ENCODE data around the gene RAG2.

RAG2 gene

GRCh38 chr11:36596880-36597279 is 1.2 kb downstream of the RAG2 start:
- Histone ChIP-seq H3K9me3 (ENCODE audit: insufficient read depth, low read length) (no peaks in the 10 kb centered on the region), H3K36me3 (ENCODE audit: insufficient read depth, insufficient read length, low read length) (no peaks in the 10 kb centered on the region), H3K4me3 (ENCODE audit: insufficient read length, low read depth) (no peak overlapping the region), H3K4me1 (ENCODE audit: insufficient read depth, insufficient read length) (no peaks in the 10 kb centered on the region), H3K27me3 (ENCODE audit: insufficient read depth, insufficient read length) (peaks cover 5% of the 10 kb centered on the region), H3K9ac (ENCODE audit: insufficient read length, low read depth) (no peak overlapping the region)
- TF ChIP-seq YY1 (IDR thresholded peaks at IDR 0.05; ENCODE audit: insufficient read depth, insufficient read length) (no peak), SUZ12 (IDR thresholded peaks at IDR 0.05; ENCODE audit: extremely low read depth, insufficient read depth, insufficient read length) (no peak), ZNF274 (IDR thresholded peaks at IDR 0.05; ENCODE audit: low read depth, low read length) (no peak)
- no peak for DNase-seq (ENCODE audit: low read depth, low spot score)

DNA sequence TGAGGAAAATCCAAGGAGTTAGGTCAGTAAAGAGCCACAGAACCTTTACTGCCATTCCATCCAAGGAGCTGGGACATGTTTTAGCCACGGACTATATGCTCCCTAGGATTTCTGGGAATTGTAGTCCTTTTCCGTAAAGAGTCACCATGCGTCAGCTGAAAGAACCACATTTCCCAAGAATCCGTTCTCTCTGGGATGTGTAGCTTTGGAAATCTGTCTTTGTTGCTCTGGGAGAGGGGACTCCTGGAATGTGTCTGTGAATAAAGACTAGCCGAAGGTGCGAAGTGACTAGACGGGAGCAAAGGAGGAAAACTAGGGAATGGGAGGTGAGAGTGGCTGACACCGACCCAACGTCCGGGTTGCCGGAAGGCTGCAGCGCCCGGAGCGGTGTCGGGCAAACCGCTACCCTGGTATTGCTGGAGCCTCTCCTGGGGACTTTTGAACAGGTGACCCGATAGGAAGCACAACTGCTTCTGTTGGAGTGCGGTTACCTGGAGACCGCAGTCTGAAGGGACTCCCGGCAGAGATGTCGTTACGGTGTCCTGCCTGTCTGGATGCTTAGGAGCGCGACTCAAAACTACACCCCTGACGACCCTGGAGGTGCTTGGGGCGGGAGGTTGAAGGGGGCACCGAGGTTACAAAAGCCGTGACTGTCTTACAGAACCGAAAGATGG is 3.6 kb downstream of the RAG2 start, which contains the start of gene IFTAP:
TSS of gene IFTAP (plus strand) at position 187 of the 674 bp plus-strand sequence. CDS start 15,602 bp downstream, outside the sequence.
- Histone ChIP-seq H3K9ac (ENCODE audit: insufficient read length, low read depth) (peak within 1 kb of the TSS; percentile 73), H3K4me1 (ENCODE audit: insufficient read depth, insufficient read length) (no peaks in the 10 kb centered on the region), H3K27me3 (ENCODE audit: insufficient read depth, insufficient read length) (peaks cover 24% of the 10 kb centered on the region), H3K36me3 (ENCODE audit: insufficient read depth, insufficient read length, low read length) (no peaks in the 10 kb centered on the region), H3K9me3 (ENCODE audit: insufficient read depth, low read length) (no peaks in the 10 kb centered on the region), H3K4me3 (ENCODE audit: insufficient read length, low read depth) (peak within 1 kb of the TSS; percentile 79)
- DNase-seq (ENCODE audit: low read depth, low spot score), result peak; percentile 91
- TF ChIP-seq SUZ12 (IDR thresholded peaks at IDR 0.05; ENCODE audit: extremely low read depth, insufficient read depth, insufficient read length) (no peak), YY1 (IDR thresholded peaks at IDR 0.05; ENCODE audit: insufficient read depth, insufficient read length) (no peak), ZNF274 (IDR thresholded peaks at IDR 0.05; ENCODE audit: low read depth, low read length) (no peak)

- H3K9me3 ChIP-seq (ENCODE audit: insufficient read depth, low read length), result no peaks in the 10 kb centered on the region
- no peaks in the 10 kb centered on the region for H3K4me1 ChIP-seq (ENCODE audit: insufficient read depth, insufficient read length)
- no peak for TF ChIP-seq ZNF274 (IDR thresholded peaks at IDR 0.05; ENCODE audit: low read depth, low read length)
- no peak for TF ChIP-seq SUZ12 (IDR thresholded peaks at IDR 0.05; ENCODE audit: extremely low read depth, insufficient read depth, insufficient read length)
- TF ChIP-seq YY1 (IDR thresholded peaks at IDR 0.05; ENCODE audit: insufficient read depth, insufficient read length), result no peak
- H3K36me3 ChIP-seq (ENCODE audit: insufficient read depth, insufficient read length, low read length), result no peaks in the 10 kb centered on the region
- no peak for DNase-seq (ENCODE audit: low read depth, low spot score)
- H3K27me3 ChIP-seq (ENCODE audit: insufficient read depth, insufficient read length), result peaks cover 37% of the 10 kb centered on the region
- H3K4me3 ChIP-seq (ENCODE audit: insufficient read length, low read depth), result no peak overlapping the region
- H3K9ac ChIP-seq (ENCODE audit: insufficient read length, low read depth), result no peak overlapping the region
These were observed 6.6 kb downstream of the RAG2 start for GRCh38 chr11:36591433-36591832.

GRCh38 chr11:36590513-36590912 is 7.5 kb downstream of the RAG2 start:
- TF ChIP-seq ZNF274 (IDR thresholded peaks at IDR 0.05; ENCODE audit: low read depth, low read length) (no peak), YY1 (IDR thresholded peaks at IDR 0.05; ENCODE audit: insufficient read depth, insufficient read length) (no peak), SUZ12 (IDR thresholded peaks at IDR 0.05; ENCODE audit: extremely low read depth, insufficient read depth, insufficient read length) (no peak)
- no peak for DNase-seq (ENCODE audit: low read depth, low spot score)

GRCh38 chr11:36588099-36588498 is 9.9 kb downstream of the RAG2 start:
- TF ChIP-seq SUZ12 (IDR thresholded peaks at IDR 0.05; ENCODE audit: extremely low read depth, insufficient read depth, insufficient read length), result no peak
- TF ChIP-seq ZNF274 (IDR thresholded peaks at IDR 0.05; ENCODE audit: low read depth, low read length), result no peak
- no peak for TF ChIP-seq YY1 (IDR thresholded peaks at IDR 0.05; ENCODE audit: insufficient read depth, insufficient read length)
- DNase-seq (ENCODE audit: low read depth, low spot score), result no peak
- Histone ChIP-seq H3K4me1 (ENCODE audit: insufficient read depth, insufficient read length) (no peaks in the 10 kb centered on the region), H3K4me3 (ENCODE audit: insufficient read length, low read depth) (no peak overlapping the region), H3K27me3 (ENCODE audit: insufficient read depth, insufficient read length) (peaks cover 39% of the 10 kb centered on the region), H3K9ac (ENCODE audit: insufficient read length, low read depth) (no peak overlapping the region), H3K9me3 (ENCODE audit: insufficient read depth, low read length) (no peaks in the 10 kb centered on the region), H3K36me3 (ENCODE audit: insufficient read depth, insufficient read length, low read length) (no peaks in the 10 kb centered on the region)

More at GRCh38 chr11:36590513-36590912, 7.5 kb downstream of the RAG2 start:
- peaks cover 39% of the 10 kb centered on the region for H3K27me3 ChIP-seq (ENCODE audit: insufficient read depth, insufficient read length)
- no peaks in the 10 kb centered on the region for H3K36me3 ChIP-seq (ENCODE audit: insufficient read depth, insufficient read length, low read length)
- H3K4me1 ChIP-seq (ENCODE audit: insufficient read depth, insufficient read length), result no peaks in the 10 kb centered on the region
- H3K4me3 ChIP-seq (ENCODE audit: insufficient read length, low read depth), result no peak overlapping the region
- no peaks in the 10 kb centered on the region for H3K9me3 ChIP-seq (ENCODE audit: insufficient read depth, low read length)
- H3K9ac ChIP-seq (ENCODE audit: insufficient read length, low read depth), result no peak overlapping the region

DNA sequence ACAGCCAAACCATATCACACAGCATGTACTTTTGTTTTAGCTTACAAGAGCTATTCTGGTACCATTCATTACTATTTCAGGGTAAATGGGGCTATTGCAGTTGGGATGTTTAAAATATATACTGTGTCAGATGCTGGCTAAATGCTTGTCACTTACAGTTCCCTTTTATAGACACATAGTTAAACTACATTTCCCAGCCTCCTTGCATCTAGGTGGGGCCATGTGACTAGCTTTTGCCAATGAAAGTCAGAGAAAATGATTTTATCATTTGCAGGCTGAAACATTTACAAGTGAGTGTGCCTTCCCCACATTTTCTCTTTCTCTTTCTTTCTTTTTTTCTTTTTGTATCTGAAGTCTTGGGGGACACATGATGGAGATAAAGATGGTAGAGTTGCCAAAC is 11.5 kb downstream of the RAG2 start:
- Histone ChIP-seq H3K9ac (ENCODE audit: insufficient read length, low read depth) (no peak overlapping the region), H3K9me3 (ENCODE audit: insufficient read depth, low read length) (peaks cover 10% of the 10 kb centered on the region), H3K36me3 (ENCODE audit: insufficient read depth, insufficient read length, low read length) (no peaks in the 10 kb centered on the region), H3K27me3 (ENCODE audit: insufficient read depth, insufficient read length) (peaks cover 33% of the 10 kb centered on the region), H3K4me1 (ENCODE audit: insufficient read depth, insufficient read length) (no peaks in the 10 kb centered on the region), H3K4me3 (ENCODE audit: insufficient read length, low read depth) (no peak overlapping the region)
- TF ChIP-seq ZNF274 (IDR thresholded peaks at IDR 0.05; ENCODE audit: low read depth, low read length) (no peak), SUZ12 (IDR thresholded peaks at IDR 0.05; ENCODE audit: extremely low read depth, insufficient read depth, insufficient read length) (no peak), YY1 (IDR thresholded peaks at IDR 0.05; ENCODE audit: insufficient read depth, insufficient read length) (no peak)
- DNase-seq (ENCODE audit: low read depth, low spot score), result no peak

DNA sequence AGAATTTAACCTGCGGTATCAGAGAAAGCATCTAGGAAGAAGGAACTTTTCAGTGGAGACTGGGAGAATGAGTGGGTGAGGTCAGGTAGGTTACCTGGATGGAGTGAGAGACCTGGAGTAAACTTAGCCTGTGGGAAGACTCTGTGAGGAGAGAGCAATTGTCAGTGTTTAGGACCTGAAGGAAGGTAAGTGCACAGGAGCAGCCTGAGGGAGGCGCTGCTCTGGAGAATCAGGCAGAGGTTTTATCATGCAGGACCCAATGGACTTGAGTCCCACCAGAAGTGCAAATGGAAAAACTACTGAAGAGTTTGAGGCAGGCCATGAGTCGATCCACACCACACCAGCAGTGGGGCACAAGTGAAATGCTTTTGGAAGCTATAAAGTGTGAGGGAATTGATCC is 14.4 kb downstream of the RAG2 start:
- Histone ChIP-seq H3K27me3 (ENCODE audit: insufficient read depth, insufficient read length) (peaks cover 8% of the 10 kb centered on the region), H3K9ac (ENCODE audit: insufficient read length, low read depth) (no peak overlapping the region), H3K36me3 (ENCODE audit: insufficient read depth, insufficient read length, low read length) (no peaks in the 10 kb centered on the region), H3K4me1 (ENCODE audit: insufficient read depth, insufficient read length) (no peaks in the 10 kb centered on the region), H3K9me3 (ENCODE audit: insufficient read depth, low read length) (peaks cover 24% of the 10 kb centered on the region), H3K4me3 (ENCODE audit: insufficient read length, low read depth) (no peak overlapping the region)
- no peak for TF ChIP-seq SUZ12 (IDR thresholded peaks at IDR 0.05; ENCODE audit: extremely low read depth, insufficient read depth, insufficient read length)
- no peak for DNase-seq (ENCODE audit: low read depth, low spot score)

Measured in NT2/D1 (cell line).